ENCODE measurements around the gene BTN1A1.

Gene BTN1A1

GRCh38 chr6:26550250-26550993, 50.3 kb downstream of the BTN1A1 start:
- H3K4me3 ChIP-seq (ENCODE audit: low read depth, low read length): peak overlapping the region; percentile 62
- H3K27me3 ChIP-seq (ENCODE audit: control insufficient read depth, insufficient read depth, low read length): no peaks in the 10 kb centered on the region
- peaks cover 2% of the 10 kb centered on the region for H3K4me1 ChIP-seq (ENCODE audit: control insufficient read depth, insufficient read depth, low read length)
- H3K9ac ChIP-seq (ENCODE audit: low read depth, low read length): peak overlapping the region; percentile 75
- no peaks in the 10 kb centered on the region for H3K36me3 ChIP-seq (ENCODE audit: control insufficient read depth, insufficient read depth, low read length)
- H3K9me3 ChIP-seq (ENCODE audit: control insufficient read depth, insufficient read depth, low read length): no peaks in the 10 kb centered on the region

- Histone ChIP-seq H3K27me3 (ENCODE audit: control insufficient read depth, insufficient read depth, low read length) (no peaks in the 10 kb centered on the region), H3K9me3 (ENCODE audit: control insufficient read depth, insufficient read depth, low read length) (no peaks in the 10 kb centered on the region), H3K4me3 (ENCODE audit: low read depth, low read length) (no peak overlapping the region), H3K4me1 (ENCODE audit: control insufficient read depth, insufficient read depth, low read length) (peaks cover 2% of the 10 kb centered on the region), H3K36me3 (ENCODE audit: control insufficient read depth, insufficient read depth, low read length) (no peaks in the 10 kb centered on the region), H3K9ac (ENCODE audit: low read depth, low read length) (no peak overlapping the region)
Observed at GRCh38 chr6:26552205-26552604, 52.1 kb downstream of the BTN1A1 start.

- no peak overlapping the region for H3K9ac ChIP-seq (ENCODE audit: low read depth, low read length)
Observed at GRCh38 chr6:26552640-26553188, 52.6 kb downstream of the BTN1A1 start.

DNA sequence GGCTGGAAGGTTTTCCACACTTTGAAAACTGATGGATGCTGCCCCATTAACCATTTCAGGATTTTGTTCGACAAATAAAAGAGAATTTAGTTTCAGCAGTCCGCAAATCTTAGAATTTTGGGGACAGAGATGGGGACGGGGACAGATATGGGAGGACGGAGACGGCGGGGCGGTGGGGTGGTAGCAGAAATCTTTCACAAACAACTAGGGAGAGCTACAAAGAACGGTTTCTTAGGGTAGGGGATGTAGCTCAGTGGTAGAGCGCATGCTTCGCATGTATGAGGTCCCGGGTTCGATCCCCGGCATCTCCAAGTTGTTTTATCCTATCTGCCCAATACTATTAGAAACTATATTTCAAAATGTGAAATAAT, 53.1 kb downstream of the BTN1A1 start:
- Histone ChIP-seq H3K4me3 (ENCODE audit: low read depth, low read length) (peak overlapping the region; percentile 83), H3K27me3 (ENCODE audit: control insufficient read depth, insufficient read depth, low read length) (no peaks in the 10 kb centered on the region), H3K9ac (ENCODE audit: low read depth, low read length) (no peak overlapping the region), H3K9me3 (ENCODE audit: control insufficient read depth, insufficient read depth, low read length) (no peaks in the 10 kb centered on the region), H3K36me3 (ENCODE audit: control insufficient read depth, insufficient read depth, low read length) (no peaks in the 10 kb centered on the region), H3K4me1 (ENCODE audit: control insufficient read depth, insufficient read depth, low read length) (peaks cover 2% of the 10 kb centered on the region)

More at GRCh38 chr6:26552640-26553188, 52.6 kb downstream of the BTN1A1 start:
- Histone ChIP-seq H3K9me3 (ENCODE audit: control insufficient read depth, insufficient read depth, low read length) (no peaks in the 10 kb centered on the region), H3K27me3 (ENCODE audit: control insufficient read depth, insufficient read depth, low read length) (no peaks in the 10 kb centered on the region), H3K36me3 (ENCODE audit: control insufficient read depth, insufficient read depth, low read length) (no peaks in the 10 kb centered on the region), H3K4me1 (ENCODE audit: control insufficient read depth, insufficient read depth, low read length) (peaks cover 2% of the 10 kb centered on the region), H3K4me3 (ENCODE audit: low read depth, low read length) (peak overlapping the region; percentile 83)

GRCh38 chr6:26553635-26554446, 53.7 kb downstream of the BTN1A1 start:
- peaks cover 2% of the 10 kb centered on the region for H3K4me1 ChIP-seq (ENCODE audit: control insufficient read depth, insufficient read depth, low read length)

DNA sequence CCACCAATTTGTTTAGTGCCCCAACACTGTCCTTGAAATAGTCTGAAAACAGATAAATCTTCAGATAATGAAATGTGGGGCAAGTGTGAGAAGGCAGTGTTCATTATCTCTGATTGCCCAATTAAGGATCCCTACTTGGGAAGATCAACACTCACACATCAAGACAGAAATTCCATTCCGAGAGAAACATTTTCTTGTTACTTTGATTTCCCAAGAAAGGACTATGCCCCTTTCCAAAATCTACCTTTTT, 54.3 kb downstream of the BTN1A1 start:
- Histone ChIP-seq H3K27me3 (ENCODE audit: control insufficient read depth, insufficient read depth, low read length) (no peaks in the 10 kb centered on the region), H3K36me3 (ENCODE audit: control insufficient read depth, insufficient read depth, low read length) (no peaks in the 10 kb centered on the region), H3K4me3 (ENCODE audit: low read depth, low read length) (peak overlapping the region; percentile 83), H3K9ac (ENCODE audit: low read depth, low read length) (no peak overlapping the region), H3K4me1 (ENCODE audit: control insufficient read depth, insufficient read depth, low read length) (peaks cover 2% of the 10 kb centered on the region), H3K9me3 (ENCODE audit: control insufficient read depth, insufficient read depth, low read length) (no peaks in the 10 kb centered on the region)

More at GRCh38 chr6:26553635-26554446, 53.7 kb downstream of the BTN1A1 start:
- Histone ChIP-seq H3K9ac (ENCODE audit: low read depth, low read length) (peak overlapping the region; percentile 29), H3K4me3 (ENCODE audit: low read depth, low read length) (peak overlapping the region; percentile 83), H3K27me3 (ENCODE audit: control insufficient read depth, insufficient read depth, low read length) (no peaks in the 10 kb centered on the region), H3K36me3 (ENCODE audit: control insufficient read depth, insufficient read depth, low read length) (no peaks in the 10 kb centered on the region), H3K9me3 (ENCODE audit: control insufficient read depth, insufficient read depth, low read length) (no peaks in the 10 kb centered on the region)

GRCh38 chr6:26554697-26555504, 54.8 kb downstream of the BTN1A1 start:
- Histone ChIP-seq H3K36me3 (ENCODE audit: control insufficient read depth, insufficient read depth, low read length) (no peaks in the 10 kb centered on the region), H3K27me3 (ENCODE audit: control insufficient read depth, insufficient read depth, low read length) (no peaks in the 10 kb centered on the region), H3K9ac (ENCODE audit: low read depth, low read length) (no peak overlapping the region), H3K4me1 (ENCODE audit: control insufficient read depth, insufficient read depth, low read length) (peaks cover 2% of the 10 kb centered on the region), H3K4me3 (ENCODE audit: low read depth, low read length) (peak overlapping the region; percentile 83), H3K9me3 (ENCODE audit: control insufficient read depth, insufficient read depth, low read length) (no peaks in the 10 kb centered on the region)

DNA sequence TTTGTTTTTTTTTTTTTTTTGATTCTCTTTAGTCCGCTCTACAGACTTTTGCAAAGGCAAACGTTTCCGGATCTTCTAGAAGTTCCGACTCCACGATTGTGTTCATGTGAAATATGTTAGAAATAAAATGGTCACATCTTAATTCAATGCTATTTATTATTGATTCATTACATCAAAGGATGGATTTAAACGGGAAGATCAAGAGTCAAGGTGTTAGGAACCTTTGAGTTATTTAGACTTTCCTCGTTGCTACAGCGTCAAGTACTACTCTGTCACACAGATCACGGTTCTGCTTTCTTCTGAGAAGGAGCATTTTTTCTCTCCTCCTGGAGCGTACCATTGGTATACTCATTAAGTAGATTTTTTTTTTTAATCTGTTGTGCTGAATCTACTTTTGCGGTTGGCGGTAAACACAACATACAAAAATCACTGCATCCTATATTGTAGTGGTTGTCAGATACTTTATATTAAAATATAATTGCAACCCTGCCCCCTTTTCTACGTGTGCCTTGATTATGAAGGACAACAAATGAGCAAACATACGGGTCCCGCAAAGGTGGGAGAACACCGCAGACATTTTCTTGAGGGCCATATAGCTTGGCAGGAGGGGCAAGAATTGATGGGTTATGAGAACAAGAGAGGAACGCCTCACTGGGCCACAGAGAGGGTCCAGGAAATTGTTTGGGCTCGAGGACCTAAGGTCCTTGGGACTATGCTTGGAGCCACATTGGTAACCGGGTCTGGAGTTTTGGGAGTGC, 55.6 kb downstream of the BTN1A1 start:
- H3K4me3 ChIP-seq (ENCODE audit: low read depth, low read length): peak overlapping the region; percentile 83
- no peaks in the 10 kb centered on the region for H3K27me3 ChIP-seq (ENCODE audit: control insufficient read depth, insufficient read depth, low read length)
- H3K36me3 ChIP-seq (ENCODE audit: control insufficient read depth, insufficient read depth, low read length): no peaks in the 10 kb centered on the region
- no peaks in the 10 kb centered on the region for H3K9me3 ChIP-seq (ENCODE audit: control insufficient read depth, insufficient read depth, low read length)
- H3K9ac ChIP-seq (ENCODE audit: low read depth, low read length): peak overlapping the region; percentile 12
- peaks cover 2% of the 10 kb centered on the region for H3K4me1 ChIP-seq (ENCODE audit: control insufficient read depth, insufficient read depth, low read length)

- Histone ChIP-seq H3K27me3 (ENCODE audit: control insufficient read depth, insufficient read depth, low read length) (no peaks in the 10 kb centered on the region), H3K4me1 (ENCODE audit: control insufficient read depth, insufficient read depth, low read length) (peaks cover 2% of the 10 kb centered on the region), H3K36me3 (ENCODE audit: control insufficient read depth, insufficient read depth, low read length) (no peaks in the 10 kb centered on the region), H3K9me3 (ENCODE audit: control insufficient read depth, insufficient read depth, low read length) (no peaks in the 10 kb centered on the region), H3K9ac (ENCODE audit: low read depth, low read length) (peak overlapping the region; percentile 12), H3K4me3 (ENCODE audit: low read depth, low read length) (peak overlapping the region; percentile 83)
Observed at GRCh38 chr6:26556263-26557070, 56.4 kb downstream of the BTN1A1 start.

Data from iPS-15b (cell line).